Heart left ventricle (tissue), 16 donors: ENCODE results near the gene GCH1. TPM values are rescaled to one million over a fixed set of nuclear protein-coding genes. Genes with fewer than 3 reads are reported as not detected.

Source experiments
- ATAC-seq, 4 donors: fragments of 200-7000 bp; cut with Tn5 transposase; one replicate each; pipeline ENCODE4 v1.9.1; 2020 to 2022; ENCODE audit warnings: moderate library complexity in 4 of 4, mild to moderate bottlenecking in 3 of 4, moderate number of reproducible peaks in 1 of 4
- DNase-seq, 5 donors: peaks; one replicate each; pipeline ENCODE4 v3.0.0-alpha.2; 2020
- H3K27ac ChIP-seq, 12 donors: fragments of 200-600 bp; sonication (generic) in 4 of 12; one replicate each; pipeline versions ENCODE4 v1.5.0 to v1.8.0; 2016 to 2022; ENCODE audit warnings: mild to moderate bottlenecking in 2 of 12
- H3K27me3 ChIP-seq, 9 donors: fragments of 200-600 bp; sonication (generic) in 2 of 9; one replicate each; pipeline versions ENCODE4 v1.5.1 to v1.8.0; 2016 to 2022; ENCODE audit warnings: mild to moderate bottlenecking in 3 of 9
- H3K36me3 ChIP-seq, 9 donors: fragments of 200-600 bp; sonication (generic) in 2 of 9; one replicate each; pipeline versions ENCODE4 v1.5.0 to v1.8.0; 2018 to 2022; ENCODE audit warnings: mild to moderate bottlenecking in 2 of 9
- H3K4me1 ChIP-seq, 12 donors: fragments of 200-600 bp; sonication (generic) in 4 of 12; one replicate each; pipeline versions ENCODE4 v1.5.0 to v1.8.0; 2016 to 2022; ENCODE audit warnings: mild to moderate bottlenecking in 3 of 12
- H3K4me3 ChIP-seq, 12 donors: fragments of 200-600 bp; sonication (generic) in 4 of 12; one replicate each; pipeline versions ENCODE4 v1.5.0 to v1.8.0; 2017 to 2022; ENCODE audit warnings: mild to moderate bottlenecking in 9 of 12, moderate library complexity in 4 of 12
- H3K9me3 ChIP-seq, 12 donors: fragments of 200-600 bp; sonication (generic) in 4 of 12; one replicate each; pipeline versions ENCODE4 v1.5.0 to v1.8.0; 2016 to 2022; ENCODE audit warnings: mild to moderate bottlenecking in 1 of 12
- CTCF ChIP-seq, 12 donors: fragments of 200-600 bp; sonication (generic) in 4 of 12; IDR thresholded peaks; one replicate each; pipeline versions ENCODE4 v1.5.0 to v1.8.0; 2018 to 2022; ENCODE audit warnings: antibody characterized with exemption in 12 of 12, mild to moderate bottlenecking in 5 of 12
- POLR2A ChIP-seq, 2 donors: fragments of 450-650 bp; IDR thresholded peaks; one replicate each; pipeline ENCODE4 v1.6.1; 2017; ENCODE audit warnings: antibody characterized with exemption in 2 of 2, mild to moderate bottlenecking in 2 of 2, moderate library complexity in 2 of 2
- WGBS, 4 donors: extraction: QIAGEN DNeasy Blood & Tissue Kit in 2 of 4; methylation state at CpG; one replicate each; pipeline versions ENCODE4 v1.1.5 to v1.1.7; 2013 to 2018; 5-methylcytosine and 5-hydroxymethylcytosine counted together
- intact Hi-C, 10 donors: fragments of 100-400 bp; cut with DNase I; formaldehyde crosslinking; loops; one replicate each; pipeline versions ENCODE4 v1.11.1 to v1.14.2; 2022
- polyA plus RNA-seq, 2 donors: library from polyadenylated mRNA; stranded (reverse); fragments of 200-250 nt; gene quantifications; one replicate each; pipeline ENCODE4 v1.2.3, GENCODE V29; 2013
- total RNA-seq, 9 donors: library from RNA; depleted of rRNA in 2 of 9; stranded (reverse); fragments of >200 nt in 2 of 9; fragmentation: NEBNext Ultra II Directional in 3 of 9; extraction: Animal tissue kit (Norgen Biotek cat#: 25700) in 3 of 9; gene quantifications; one replicate each; pipeline versions ENCODE4 v1.1.0 to v1.2.4, GENCODE V29; 2016 to 2023
- donor health status: ischemic (EF 13 %, LVEDD 7.1; RV severe dilation, severe dysfunction).
- donor health status: healthy with polysubstance abuse.
- donor health status: DM: no; HTN: yes; CAD: no.
- donor health status: DM: no; HTN: no; CAD: no.
- donor health status: ischemic (EF 25% LVEDD 6.9; RV normal size, moderate dysfunction).
- donor health status: ischemic (EF 25% LVEDD 5.7; RV mildly dilated, moderate dysfunction).
- donor health status: healthy.
- donor health status: DM: yes; HTN: yes; CAD: no.
- donor health status: ischemic (EF 35%, LVEDD 5.7; RV mildly dilated, moderate dysfunction).
- donor health status: nonischemic (EF 11% LVEDD 7.7; RV severe dilation, severe dysfunction).
- donor health status: DM: yes; HTN: yes; CAD: no.
- donor health status: PGD.
- donor health status: ischemic (EF 29% LVEDD 5.4; RV normal size, mild dysfunction).
- donor health status: nonischemic (EF 23%, LVEDD 6.1; RV moderate dilation, normal function).

The GCH1 gene
- total and polyA plus RNA-seq, 11 donors: 1.6 to 13.8 (median 3.3) TPM

GRCh38 chr14:54866588-54866987 lies 36.0 kb downstream of the GCH1 start:
- DNase-seq (no peak), ATAC-seq (no peak)
- TF ChIP-seq POLR2A (IDR thresholded peaks at IDR 0.05) (no peak), CTCF (IDR thresholded peaks at IDR 0.05) (no peak)
- no peaks in the 10 kb centered on the region for H3K9me3 ChIP-seq
- intact Hi-C loops: no loop called here
- 68 to 75% (median 74%) methylated on average over 4 of the region's 4 CpGs for WGBS, 4 donors
- no peak overlapping the region for H3K4me3 ChIP-seq
- H3K27me3 ChIP-seq: no peaks in the 10 kb centered on the region
- H3K4me1 ChIP-seq: peaks cover 0 to 41% (median 6%) of the 10 kb centered on the region in 12 donors
- no peaks in the 10 kb centered on the region for H3K36me3 ChIP-seq
- no peak overlapping the region for H3K27ac ChIP-seq

- Histone ChIP-seq H3K9me3 (no peaks in the 10 kb centered on the region), H3K36me3 (no peaks in the 10 kb centered on the region), H3K4me3 (no peak overlapping the region), H3K27ac (peak overlapping the region in 4 of 12 donors; percentile 11 to 49 (median 31)), H3K27me3 (no peaks in the 10 kb centered on the region), H3K4me1 (peaks cover 0 to 36% (median 5%) of the 10 kb centered on the region in 12 donors)
- TF ChIP-seq CTCF (IDR thresholded peaks at IDR 0.05): no peak
- no peak for TF ChIP-seq POLR2A (IDR thresholded peaks at IDR 0.05)
- intact Hi-C loops: loop anchor here in 1 of 10 donors (5.0 kb wide), 1 partner anchor 33 kb away; no protein-coding TSS in a partner anchor
- ATAC-seq (peak in 3 of 4 donors; percentile 60 to 80 (median 68)), DNase-seq (no peak)
These were observed 38.1 kb downstream of the GCH1 start for GRCh38 chr14:54864526-54864925.

- Histone ChIP-seq H3K9me3 (no peaks in the 10 kb centered on the region), H3K36me3 (peaks cover 0 to 3% (median 0%) of the 10 kb centered on the region in 9 donors), H3K4me1 (peaks cover 0 to 39% (median 2%) of the 10 kb centered on the region in 12 donors), H3K27me3 (no peaks in the 10 kb centered on the region), H3K27ac (peak overlapping the region in 6 of 12 donors; percentile 1 to 82 (median 18)), H3K4me3 (no peak overlapping the region)
- DNase-seq (no peak), ATAC-seq (peak; percentile 73 to 84 (median 80))
- intact Hi-C loops: no loop called here
- 75 to 86% (median 77%) methylated on average over 1 of the region's 1 CpG for WGBS, 4 donors
- TF ChIP-seq CTCF (IDR thresholded peaks at IDR 0.05): no peak
- no peak for TF ChIP-seq POLR2A (IDR thresholded peaks at IDR 0.05)
These were observed 44.8 kb downstream of the GCH1 start for GRCh38 chr14:54857830-54858269.

GRCh38 chr14:54856152-54856551 lies 46.5 kb downstream of the GCH1 start:
- Histone ChIP-seq H3K9me3 (no peaks in the 10 kb centered on the region), H3K4me3 (no peak overlapping the region), H3K36me3 (peaks cover 0 to 3% (median 0%) of the 10 kb centered on the region in 9 donors), H3K27me3 (no peaks in the 10 kb centered on the region), H3K27ac (no peak overlapping the region), H3K4me1 (peaks cover 0 to 39% (median 2%) of the 10 kb centered on the region in 12 donors)
- intact Hi-C loops: no loop called here
- ATAC-seq: no peak
- TF ChIP-seq POLR2A (IDR thresholded peaks at IDR 0.05): no peak
- TF ChIP-seq CTCF (IDR thresholded peaks at IDR 0.05): no peak
- WGBS, 4 donors: 94 to 99% (median 95%) methylated on average over 4 of the region's 4 CpGs
- no peak for DNase-seq
